ENCODE data around the gene DYRK1A. TPM values are rescaled to one million over a fixed set of nuclear protein-coding genes. Genes with fewer than 3 reads are reported as not detected.

The DYRK1A gene
- total and polyA plus RNA-seq, 11 donors, result 24.5 to 96.6 (median 69.0) TPM

DNA sequence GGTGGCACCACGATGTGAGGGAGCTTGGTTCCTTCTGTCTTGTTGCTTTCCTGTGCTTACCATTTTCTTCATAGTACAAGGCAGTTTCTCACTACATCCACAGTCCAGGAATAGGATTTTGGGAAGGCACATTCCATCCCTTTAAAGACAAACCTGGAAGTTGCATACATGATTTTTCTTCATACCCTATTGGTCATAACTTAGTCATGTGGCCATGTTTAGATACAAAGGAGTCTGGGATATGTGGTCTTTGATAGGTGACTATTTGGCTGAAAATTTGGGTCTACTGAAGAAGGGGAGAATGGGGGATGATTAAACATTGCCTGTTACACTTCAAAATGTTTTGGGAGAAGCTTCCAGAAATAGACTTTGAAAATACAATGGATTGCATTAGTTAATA, 7.0 kb downstream of the DYRK1A start:
- H3K36me3 ChIP-seq, result no peaks in the 10 kb centered on the region
- H3K27me3 ChIP-seq, result no peaks in the 10 kb centered on the region
- H3K4me3 ChIP-seq, result no peak overlapping the region
- no peak for TF ChIP-seq POLR2A (IDR thresholded peaks at IDR 0.05)
- TF ChIP-seq, protein P1, sequence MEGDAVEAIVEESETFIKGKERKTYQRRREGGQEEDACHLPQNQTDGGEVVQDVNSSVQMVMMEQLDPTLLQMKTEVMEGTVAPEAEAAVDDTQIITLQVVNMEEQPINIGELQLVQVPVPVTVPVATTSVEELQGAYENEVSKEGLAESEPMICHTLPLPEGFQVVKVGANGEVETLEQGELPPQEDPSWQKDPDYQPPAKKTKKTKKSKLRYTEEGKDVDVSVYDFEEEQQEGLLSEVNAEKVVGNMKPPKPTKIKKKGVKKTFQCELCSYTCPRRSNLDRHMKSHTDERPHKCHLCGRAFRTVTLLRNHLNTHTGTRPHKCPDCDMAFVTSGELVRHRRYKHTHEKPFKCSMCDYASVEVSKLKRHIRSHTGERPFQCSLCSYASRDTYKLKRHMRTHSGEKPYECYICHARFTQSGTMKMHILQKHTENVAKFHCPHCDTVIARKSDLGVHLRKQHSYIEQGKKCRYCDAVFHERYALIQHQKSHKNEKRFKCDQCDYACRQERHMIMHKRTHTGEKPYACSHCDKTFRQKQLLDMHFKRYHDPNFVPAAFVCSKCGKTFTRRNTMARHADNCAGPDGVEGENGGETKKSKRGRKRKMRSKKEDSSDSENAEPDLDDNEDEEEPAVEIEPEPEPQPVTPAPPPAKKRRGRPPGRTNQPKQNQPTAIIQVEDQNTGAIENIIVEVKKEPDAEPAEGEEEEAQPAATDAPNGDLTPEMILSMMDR (IDR thresholded peaks at IDR 0.05), result no peak
- intact Hi-C loops (cut with DNase I), result loop anchor here in 5 of 10 donors (5.0 to 10.0 kb wide), 6 partner anchors 44 to 191 kb away; no protein-coding TSS in a partner anchor
- peak overlapping the region in 1 of 12 donors; percentile 16 for H3K27ac ChIP-seq
- no peak for DNase-seq
- ATAC-seq, result peak in 3 of 4 donors; percentile 12 to 17 (median 15)
- no peaks in the 10 kb centered on the region for H3K9me3 ChIP-seq
- WGBS, 4 donors, result 19 to 31% (median 21%) methylated on average over 1 of the region's 1 CpG
- H3K4me1 ChIP-seq, result peaks cover 6 to 97% (median 86%) of the 10 kb centered on the region in 12 donors

DNA sequence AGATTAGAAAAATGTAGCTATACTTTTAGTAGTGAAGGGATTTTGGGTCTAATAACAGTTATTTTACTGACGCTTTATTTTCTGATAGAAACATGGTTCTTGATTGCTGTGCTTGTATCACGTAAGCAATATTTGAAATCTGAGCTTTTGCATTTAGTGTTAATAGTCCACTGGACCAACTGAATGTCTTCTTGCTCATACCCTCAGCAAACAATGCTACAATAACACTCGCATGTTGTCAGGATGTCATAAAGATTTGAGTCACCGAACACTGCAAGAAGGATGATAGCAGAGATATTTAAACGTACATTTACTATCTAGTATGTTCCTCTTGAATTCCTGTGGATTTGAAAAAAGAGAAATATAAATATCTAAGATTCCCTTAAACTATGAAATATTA, 7.5 kb downstream of the DYRK1A start:
- TF ChIP-seq, protein P1 (IDR thresholded peaks at IDR 0.05), result no peak
- TF ChIP-seq POLR2A (IDR thresholded peaks at IDR 0.05), result no peak
- Histone ChIP-seq H3K36me3 (no peaks in the 10 kb centered on the region), H3K4me1 (peaks cover 6 to 97% (median 86%) of the 10 kb centered on the region in 12 donors), H3K9me3 (no peaks in the 10 kb centered on the region), H3K27me3 (no peaks in the 10 kb centered on the region), H3K4me3 (no peak overlapping the region), H3K27ac (peak overlapping the region in 4 of 12 donors; percentile 11 to 50 (median 24))
- 46 to 59% (median 53%) methylated on average over 5 of the region's 5 CpGs for WGBS, 4 donors
- DNase-seq, result no peak
- intact Hi-C loops (cut with DNase I), result loop anchor here in 5 of 10 donors (5.0 to 10.0 kb wide), 6 partner anchors 43 to 191 kb away; no protein-coding TSS in a partner anchor
- no peak for ATAC-seq

- H3K4me1 ChIP-seq, result peaks cover 5 to 97% (median 88%) of the 10 kb centered on the region in 12 donors
- no peak overlapping the region for H3K4me3 ChIP-seq
- no peak for TF ChIP-seq POLR2A (IDR thresholded peaks at IDR 0.05)
- TF ChIP-seq, protein P1 (IDR thresholded peaks at IDR 0.05), result no peak
- DNase-seq (no peak), ATAC-seq (peak; percentile 33 to 60 (median 45))
- H3K9me3 ChIP-seq, result no peaks in the 10 kb centered on the region
- WGBS, 4 donors, result 66 to 81% (median 74%) methylated on average over 12 to 13 of the region's 13 CpGs
- intact Hi-C loops (cut with DNase I), result loop anchor here in 3 of 10 donors (10.0 kb wide), 4 partner anchors 49 to 189 kb away; no protein-coding TSS in a partner anchor
- no peaks in the 10 kb centered on the region for H3K36me3 ChIP-seq
- peak overlapping the region in 3 of 12 donors; percentile 4 to 32 (median 20) for H3K27ac ChIP-seq
- no peaks in the 10 kb centered on the region for H3K27me3 ChIP-seq
Measured at GRCh38 chr21:37375866-37376574, 9.4 kb downstream of the DYRK1A start.

- H3K9me3 ChIP-seq, result peaks cover 0 to under 1% (median 0%) of the 10 kb centered on the region in 12 donors
- intact Hi-C loops (cut with DNase I), result loop anchor here in 3 of 10 donors (10.0 kb wide), 4 partner anchors 46 to 186 kb away; no protein-coding TSS in a partner anchor
- ATAC-seq, result no peak
- no peaks in the 10 kb centered on the region for H3K36me3 ChIP-seq
- H3K4me3 ChIP-seq, result no peak overlapping the region
- peaks cover 2 to 95% (median 80%) of the 10 kb centered on the region in 12 donors for H3K4me1 ChIP-seq
- WGBS, 4 donors, result 32 to 40% (median 34%) methylated on average over 3 of the region's 3 CpGs
- peak overlapping the region in 1 of 12 donors; percentile 15 for H3K27ac ChIP-seq
- no peaks in the 10 kb centered on the region for H3K27me3 ChIP-seq
- DNase-seq, result no peak
- TF ChIP-seq, protein P1 (IDR thresholded peaks at IDR 0.05), result no peak
Measured at GRCh38 chr21:37378700-37379139, 12.1 kb downstream of the DYRK1A start.

Data from heart left ventricle (tissue), 16 donors.